BE2C (cell line): Measurements from ENCODE around the gene NR2F2.

Source experiments
- DNase-seq: peaks from one replicate; pipeline ENCODE4 v3.0.0-alpha.2; 2020
- H3K27me3 ChIP-seq: fragments of 250-450 bp; sonication (Bioruptor Pico); 2 replicates; pipeline ENCODE4 v1.5.1; 2020; ENCODE audit warnings: mild to moderate bottlenecking
- H3K36me3 ChIP-seq: fragments of 250-450 bp; sonication (Bioruptor Pico); 2 replicates; pipeline ENCODE4 v1.5.1; 2020; ENCODE audit warnings: mild to moderate bottlenecking
- H3K4me1 ChIP-seq: fragments of 250-450 bp; sonication (Bioruptor Pico); 2 replicates; pipeline ENCODE4 v1.5.1; 2020
- H3K4me3 ChIP-seq: 2 replicates; pipeline ENCODE4 v1.5.1; 2011; ENCODE audit warnings: low read depth, low read length
- H3K9me3 ChIP-seq: fragments of 250-450 bp; sonication (Bioruptor Pico); 2 replicates; pipeline ENCODE4 v1.5.1; 2020
- CTCF ChIP-seq: IDR thresholded peaks from 2 replicates; pipeline ENCODE4 v1.5.1; 2012; ENCODE audit warnings: mild to moderate bottlenecking, low read depth, low read length

Gene NR2F2

GRCh38 chr15:96363707-96364106, 33.2 kb downstream of the NR2F2 start:
- no peaks in the 10 kb centered on the region for H3K36me3 ChIP-seq
- H3K27me3 ChIP-seq = peaks cover 98% of the 10 kb centered on the region
- no peak overlapping the region for H3K4me3 ChIP-seq
- H3K4me1 ChIP-seq = no peaks in the 10 kb centered on the region
- no peak for DNase-seq
- no peak for TF ChIP-seq CTCF
- H3K9me3 ChIP-seq = no peaks in the 10 kb centered on the region

- no peak for TF ChIP-seq CTCF
- Histone ChIP-seq H3K4me1 (no peaks in the 10 kb centered on the region), H3K4me3 (no peak overlapping the region), H3K9me3 (no peaks in the 10 kb centered on the region), H3K36me3 (no peaks in the 10 kb centered on the region), H3K27me3 (peaks cover 98% of the 10 kb centered on the region)
- no peak for DNase-seq
These were observed 35.5 kb downstream of the NR2F2 start for GRCh38 chr15:96365781-96366525.

- Histone ChIP-seq H3K9me3 (no peaks in the 10 kb centered on the region), H3K4me1 (no peaks in the 10 kb centered on the region), H3K4me3 (no peak overlapping the region), H3K27me3 (peaks cover 93% of the 10 kb centered on the region), H3K36me3 (no peaks in the 10 kb centered on the region)
- DNase-seq = no peak
- no peak for TF ChIP-seq CTCF
These were observed 36.0 kb downstream of the NR2F2 start for GRCh38 chr15:96366526-96366877.

- Histone ChIP-seq H3K4me1 (no peaks in the 10 kb centered on the region), H3K27me3 (peaks cover 91% of the 10 kb centered on the region), H3K36me3 (no peaks in the 10 kb centered on the region), H3K4me3 (no peak overlapping the region), H3K9me3 (no peaks in the 10 kb centered on the region)
- no peak for DNase-seq
- no peak for TF ChIP-seq CTCF
These were observed 37.1 kb downstream of the NR2F2 start for GRCh38 chr15:96367311-96368200.

GRCh38 chr15:96369351-96369750, 38.9 kb downstream of the NR2F2 start:
- H3K27me3 ChIP-seq = peaks cover 83% of the 10 kb centered on the region
- H3K36me3 ChIP-seq = no peaks in the 10 kb centered on the region
- no peaks in the 10 kb centered on the region for H3K9me3 ChIP-seq
- TF ChIP-seq CTCF = no peak
- DNase-seq = no peak
- no peaks in the 10 kb centered on the region for H3K4me1 ChIP-seq
- H3K4me3 ChIP-seq = no peak overlapping the region
